ENCODE measurements around the gene CENPP. TPM values are rescaled to one million over a fixed set of nuclear protein-coding genes. Genes with fewer than 3 reads are reported as not detected.

CENPP gene
- total RNA-seq, 1 experiment from 2014 or later, result 4.2 TPM

GRCh38 chr9:92279302-92279701 is 46.5 kb upstream of the CENPP start:
- POLR2A ChIA-PET, result interaction anchor here (0.9 to 1.4 kb wide), 6 partner anchors 10 to 16 kb away, joined by 3 to 5 read pairs (median 4); no protein-coding TSS in a partner anchor
- no peak for TF ChIP-seq CTCF (IDR thresholded peaks at IDR 0.05; ENCODE audit: unreplicated experiment)
- H3K4me3 Mint-ChIP-seq (ENCODE audit: unreplicated experiment), result no peak overlapping the region
- H3K36me3 Mint-ChIP-seq (ENCODE audit: insufficient read depth, unreplicated experiment), result peaks cover 100% of the 10 kb centered on the region
- no peak overlapping the region for H3K27ac Mint-ChIP-seq (ENCODE audit: low read depth, unreplicated experiment)
- H3K4me1 Mint-ChIP-seq (ENCODE audit: insufficient read depth, unreplicated experiment), result peaks cover 4% of the 10 kb centered on the region
- BruUV-seq (replicated peaks), result no TSS peak
- no peaks in the 10 kb centered on the region for H3K9me3 Mint-ChIP-seq (ENCODE audit: unreplicated experiment)
- DNase-seq (ENCODE audit: unreplicated experiment), result no peak
- H3K27me3 Mint-ChIP-seq (ENCODE audit: insufficient read depth, unreplicated experiment), result no peaks in the 10 kb centered on the region
- intact Hi-C loops (cut with micrococcal nuclease), result no loop called here
- CTCF ChIA-PET, result interaction anchor here (0.6 to 6.4 kb wide), 7 partner anchors 11 to 411 kb away, joined by 3 to 38 read pairs (median 3); no protein-coding TSS in a partner anchor

GRCh38 chr9:92289708-92290390 is 35.9 kb upstream of the CENPP start:
- TF ChIP-seq CTCF (IDR thresholded peaks at IDR 0.05; ENCODE audit: unreplicated experiment), result no peak
- Mint-ChIP-seq H3K27ac (ENCODE audit: low read depth, unreplicated experiment) (no peak overlapping the region), H3K36me3 (ENCODE audit: insufficient read depth, unreplicated experiment) (peaks cover 83% of the 10 kb centered on the region), H3K4me1 (ENCODE audit: insufficient read depth, unreplicated experiment) (peaks cover 22% of the 10 kb centered on the region), H3K27me3 (ENCODE audit: insufficient read depth, unreplicated experiment) (no peaks in the 10 kb centered on the region), H3K9me3 (ENCODE audit: unreplicated experiment) (no peaks in the 10 kb centered on the region), H3K4me3 (ENCODE audit: unreplicated experiment) (no peak overlapping the region)
- BruUV-seq (replicated peaks), result no TSS peak
- ChIA-PET CTCF (interaction anchor here (1.8 to 2.8 kb wide), 2 partner anchors 10 to 150 kb away, joined by 3 to 13 read pairs; no protein-coding TSS in a partner anchor), POLR2A (interaction anchor here (0.6 to 1.6 kb wide), 4 partner anchors 12 to 365 kb away, joined by 3 to 5 read pairs (median 4); partner anchors contain the start of genes CENPP and NOL8)
- no peak for DNase-seq (ENCODE audit: unreplicated experiment)
- intact Hi-C loops (cut with micrococcal nuclease), result loop anchor here (5.0 kb wide), 1 partner anchor 43 kb away; no protein-coding TSS in a partner anchor

GRCh38 chr9:92290785-92291429 is 34.8 kb upstream of the CENPP start:
- no peak for DNase-seq (ENCODE audit: unreplicated experiment)
- Mint-ChIP-seq H3K9me3 (ENCODE audit: unreplicated experiment) (no peaks in the 10 kb centered on the region), H3K4me3 (ENCODE audit: unreplicated experiment) (peak overlapping the region; percentile 80), H3K36me3 (ENCODE audit: insufficient read depth, unreplicated experiment) (peaks cover 79% of the 10 kb centered on the region), H3K4me1 (ENCODE audit: insufficient read depth, unreplicated experiment) (peaks cover 30% of the 10 kb centered on the region), H3K27ac (ENCODE audit: low read depth, unreplicated experiment) (peak overlapping the region; percentile 65), H3K27me3 (ENCODE audit: insufficient read depth, unreplicated experiment) (no peaks in the 10 kb centered on the region)
- no peak for TF ChIP-seq CTCF (IDR thresholded peaks at IDR 0.05; ENCODE audit: unreplicated experiment)
- ChIA-PET CTCF (interaction anchor here (0.5 to 2.8 kb wide), 4 partner anchors 11 to 156 kb away, joined by 3 to 18 read pairs (median 7); no protein-coding TSS in a partner anchor), POLR2A (interaction anchor here (0.5 to 2.0 kb wide), 6 partner anchors 9 to 97 kb away, joined by 3 to 9 read pairs (median 3); no protein-coding TSS in a partner anchor)
- no TSS peak for BruUV-seq (replicated peaks)
- intact Hi-C loops (cut with micrococcal nuclease), result loop anchor here (5.0 kb wide), 1 partner anchor 44 kb away; no protein-coding TSS in a partner anchor

- ChIA-PET POLR2A (interaction anchor here (0.5 to 2.0 kb wide), 5 partner anchors 13 to 157 kb away, joined by 3 to 9 read pairs (median 3); partner anchors contain the start of genes CENPP and NOL8), CTCF (interaction anchor here (0.8 to 2.8 kb wide), 4 partner anchors 14 to 156 kb away, joined by 3 to 18 read pairs (median 7); partner anchors contain the start of gene CENPP)
- Mint-ChIP-seq H3K27me3 (ENCODE audit: insufficient read depth, unreplicated experiment) (no peaks in the 10 kb centered on the region), H3K4me3 (ENCODE audit: unreplicated experiment) (peak overlapping the region; percentile 80), H3K36me3 (ENCODE audit: insufficient read depth, unreplicated experiment) (peaks cover 77% of the 10 kb centered on the region), H3K27ac (ENCODE audit: low read depth, unreplicated experiment) (peak overlapping the region; percentile 65), H3K4me1 (ENCODE audit: insufficient read depth, unreplicated experiment) (peaks cover 32% of the 10 kb centered on the region), H3K9me3 (ENCODE audit: unreplicated experiment) (no peaks in the 10 kb centered on the region)
- no peak for DNase-seq (ENCODE audit: unreplicated experiment)
- no peak for TF ChIP-seq CTCF (IDR thresholded peaks at IDR 0.05; ENCODE audit: unreplicated experiment)
- intact Hi-C loops (cut with micrococcal nuclease), result loop anchor here (5.0 kb wide), 1 partner anchor 44 kb away; no protein-coding TSS in a partner anchor
- no TSS peak for BruUV-seq (replicated peaks)
Observed at GRCh38 chr9:92291577-92291976, 34.2 kb upstream of the CENPP start.

Data from MCF 10A (cell line).